PFSK-1 (cell line): ENCODE measurements around the gene THOP1.

Source experiments
- POLR2AphosphoS5 ChIP-seq: IDR thresholded peaks from 2 replicates; pipeline ENCODE4 v1.6.1; 2012; ENCODE audit warnings: low read depth, mild to moderate bottlenecking, control low read depth, low read length, moderate library complexity
- REST ChIP-seq, 2 experiments: IDR thresholded peaks; 2 replicates each; pipeline versions ENCODE4 v1.6.1 to v1.8.0; 2011 to 2012; ENCODE audit warnings: low read depth in 2 of 2, low read length in 2 of 2, control low read depth in 1 of 2, inconsistent platforms in 1 of 2, mild to moderate bottlenecking in 1 of 2, moderate library complexity in 1 of 2; ENCODE audit not compliant: insufficient read depth in 1 of 2
- SIN3A ChIP-seq: IDR thresholded peaks from 2 replicates; pipeline ENCODE4 v1.6.1; 2012; ENCODE audit warnings: mild to moderate bottlenecking, low read length, moderate library complexity, borderline replicate concordance; ENCODE audit not compliant: insufficient read depth

GRCh38 chr19:2771786-2772674, 13.3 kb upstream of the THOP1 start:
- TF ChIP-seq REST (IDR thresholded peaks at IDR 0.05; ENCODE audit: insufficient read depth in 1 of 2, low read depth in 2 of 2, low read length in 2 of 2) (no peak), POLR2AphosphoS5 (no peak), SIN3A (no peak)
